Middle frontal gyrus (tissue), 1 donor: Measurements from ENCODE around the gene VPS13C.

Experiments
- DNase-seq: peaks from one replicate; pipeline ENCODE4 v3.0.0-alpha.2; 2015; ENCODE audit warnings: low spot score; ENCODE audit errors: extremely low spot score

The VPS13C gene

GRCh38 chr15:61943992-61944391 lies 116.3 kb downstream of the VPS13C start:
- no peak for DNase-seq

- DNase-seq: no peak
Observed at GRCh38 chr15:61938249-61938648, 122.0 kb downstream of the VPS13C start.

- no peak for DNase-seq
Observed at GRCh38 chr15:61936528-61937195, 123.6 kb downstream of the VPS13C start.

- no peak for DNase-seq
Observed at GRCh38 chr15:61935493-61935892, 124.8 kb downstream of the VPS13C start.

GRCh38 chr15:61929452-61929851 lies 130.8 kb downstream of the VPS13C start:
- DNase-seq: no peak

- no peak for DNase-seq
Observed at GRCh38 chr15:61923173-61923572, 137.1 kb downstream of the VPS13C start.

- DNase-seq: no peak
Observed at GRCh38 chr15:61921093-61921492, 139.2 kb downstream of the VPS13C start.

- no peak for DNase-seq
Observed at GRCh38 chr15:61917457-61917856, 142.8 kb downstream of the VPS13C start.

GRCh38 chr15:61916104-61916503 lies 144.1 kb downstream of the VPS13C start:
- no peak for DNase-seq

- no peak for DNase-seq
Observed at GRCh38 chr15:61915640-61916039, 144.6 kb downstream of the VPS13C start.

GRCh38 chr15:61910839-61911369 lies 149.3 kb downstream of the VPS13C start:
- DNase-seq: no peak

- no peak for DNase-seq
Observed at GRCh38 chr15:61908241-61908640, 152.0 kb downstream of the VPS13C start.

GRCh38 chr15:61907753-61908086 lies 152.5 kb downstream of the VPS13C start:
- no peak for DNase-seq

- no peak for DNase-seq
Observed at GRCh38 chr15:61906961-61907752, 153.1 kb downstream of the VPS13C start.

- no peak for DNase-seq
Observed at GRCh38 chr15:61893146-61893545, 167.1 kb downstream of the VPS13C start.

- no peak for DNase-seq
Observed at GRCh38 chr15:61892140-61892539, 168.1 kb downstream of the VPS13C start.

GRCh38 chr15:61890106-61890505 lies 170.1 kb downstream of the VPS13C start:
- no peak for DNase-seq

- DNase-seq: no peak
Observed at GRCh38 chr15:61889706-61890105, 170.5 kb downstream of the VPS13C start.

GRCh38 chr15:61888074-61888780 lies 172.0 kb downstream of the VPS13C start:
- DNase-seq: no peak

GRCh38 chr15:61880084-61880483 lies 180.2 kb downstream of the VPS13C start:
- DNase-seq: no peak

GRCh38 chr15:61879219-61879618 lies 181.0 kb downstream of the VPS13C start:
- DNase-seq: no peak

GRCh38 chr15:61871926-61872522 lies 188.2 kb downstream of the VPS13C start:
- DNase-seq: no peak
